ENCODE results near the gene FAM200C. TPM values are rescaled to one million over a fixed set of nuclear protein-coding genes. Genes with fewer than 3 reads are reported as not detected.

FAM200C gene
- total and polyA plus RNA-seq, 7 donors, result 0.54 to 8.5 (median 1.4) TPM

DNA sequence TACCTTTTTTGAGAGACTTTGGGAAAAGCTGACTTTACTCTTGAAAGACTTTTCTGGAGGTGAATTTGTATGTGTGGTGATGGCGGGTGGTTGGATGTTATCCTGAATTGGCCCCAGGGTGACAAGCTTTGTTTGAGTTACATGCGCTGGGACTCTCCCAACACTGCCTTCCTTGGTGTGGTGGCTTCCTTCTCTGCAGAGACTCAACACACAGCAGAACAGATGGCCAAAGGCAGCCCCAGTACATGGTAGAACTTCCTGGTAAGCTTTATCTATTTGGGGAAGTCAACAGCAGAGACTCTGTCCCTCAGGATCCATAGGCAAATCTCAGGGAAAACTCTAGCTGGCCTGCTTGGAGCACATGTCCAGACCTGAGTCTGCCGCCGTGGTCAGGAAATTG lies 47.5 kb downstream of the FAM200C start:
- no peak overlapping the region for H3K4me3 ChIP-seq
- intact Hi-C loops (cut with DNase I), result no loop called here
- H3K9me3 ChIP-seq, result no peaks in the 10 kb centered on the region
- whole genome bisulfite sequencing, 3 donors, result 80 to 92% (median 86%) methylated on average over 4 of the region's 4 CpGs
- no peak for DNase-seq
- H3K36me3 ChIP-seq (ENCODE audit: insufficient read depth in 1 of 2, low read depth in 1 of 2), result no peaks in the 10 kb centered on the region
- H3K4me1 ChIP-seq, result peaks cover 13% of the 10 kb centered on the region
- no peak for ATAC-seq
- no peak overlapping the region for H3K27ac ChIP-seq
- no peaks in the 10 kb centered on the region for H3K27me3 ChIP-seq (ENCODE audit: insufficient read depth in 3 of 3, low read length in 2 of 3)
- TF ChIP-seq, protein P1, sequence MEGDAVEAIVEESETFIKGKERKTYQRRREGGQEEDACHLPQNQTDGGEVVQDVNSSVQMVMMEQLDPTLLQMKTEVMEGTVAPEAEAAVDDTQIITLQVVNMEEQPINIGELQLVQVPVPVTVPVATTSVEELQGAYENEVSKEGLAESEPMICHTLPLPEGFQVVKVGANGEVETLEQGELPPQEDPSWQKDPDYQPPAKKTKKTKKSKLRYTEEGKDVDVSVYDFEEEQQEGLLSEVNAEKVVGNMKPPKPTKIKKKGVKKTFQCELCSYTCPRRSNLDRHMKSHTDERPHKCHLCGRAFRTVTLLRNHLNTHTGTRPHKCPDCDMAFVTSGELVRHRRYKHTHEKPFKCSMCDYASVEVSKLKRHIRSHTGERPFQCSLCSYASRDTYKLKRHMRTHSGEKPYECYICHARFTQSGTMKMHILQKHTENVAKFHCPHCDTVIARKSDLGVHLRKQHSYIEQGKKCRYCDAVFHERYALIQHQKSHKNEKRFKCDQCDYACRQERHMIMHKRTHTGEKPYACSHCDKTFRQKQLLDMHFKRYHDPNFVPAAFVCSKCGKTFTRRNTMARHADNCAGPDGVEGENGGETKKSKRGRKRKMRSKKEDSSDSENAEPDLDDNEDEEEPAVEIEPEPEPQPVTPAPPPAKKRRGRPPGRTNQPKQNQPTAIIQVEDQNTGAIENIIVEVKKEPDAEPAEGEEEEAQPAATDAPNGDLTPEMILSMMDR (IDR thresholded peaks at IDR 0.05), result no peak

DNA sequence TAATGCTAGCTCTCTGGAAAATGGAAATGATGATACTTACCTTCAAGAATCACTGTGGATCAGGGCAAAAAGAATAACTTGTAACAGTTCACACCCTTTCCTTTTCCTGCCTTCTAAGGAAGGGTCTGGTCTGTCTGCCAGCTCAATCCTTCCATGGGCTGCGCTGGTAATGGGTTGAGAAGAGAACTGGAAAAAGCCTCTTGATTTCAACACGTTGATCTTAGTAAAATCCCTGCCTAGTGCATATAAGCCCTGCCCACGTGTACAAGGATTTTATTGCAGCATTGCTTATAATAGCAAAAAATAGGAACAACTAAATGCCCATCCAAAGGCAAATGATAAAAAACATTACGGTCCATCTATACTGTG lies 49.9 kb downstream of the FAM200C start:
- no peak overlapping the region for H3K27ac ChIP-seq
- TF ChIP-seq, protein P1 (IDR thresholded peaks at IDR 0.05), result no peak
- H3K9me3 ChIP-seq, result no peaks in the 10 kb centered on the region
- ATAC-seq, result no peak
- no peaks in the 10 kb centered on the region for H3K36me3 ChIP-seq (ENCODE audit: insufficient read depth in 1 of 2, low read depth in 1 of 2)
- WGBS, 3 donors, result 64 to 71% (median 68%) methylated on average over 4 of the region's 4 CpGs
- H3K27me3 ChIP-seq (ENCODE audit: insufficient read depth in 3 of 3, low read length in 2 of 3), result no peaks in the 10 kb centered on the region
- peaks cover 8% of the 10 kb centered on the region for H3K4me1 ChIP-seq
- no peak overlapping the region for H3K4me3 ChIP-seq
- intact Hi-C loops (cut with DNase I), result loop anchor here (5.0 kb wide), 2 partner anchors 268 to 328 kb away; no protein-coding TSS in a partner anchor
- DNase-seq, result no peak

DNA sequence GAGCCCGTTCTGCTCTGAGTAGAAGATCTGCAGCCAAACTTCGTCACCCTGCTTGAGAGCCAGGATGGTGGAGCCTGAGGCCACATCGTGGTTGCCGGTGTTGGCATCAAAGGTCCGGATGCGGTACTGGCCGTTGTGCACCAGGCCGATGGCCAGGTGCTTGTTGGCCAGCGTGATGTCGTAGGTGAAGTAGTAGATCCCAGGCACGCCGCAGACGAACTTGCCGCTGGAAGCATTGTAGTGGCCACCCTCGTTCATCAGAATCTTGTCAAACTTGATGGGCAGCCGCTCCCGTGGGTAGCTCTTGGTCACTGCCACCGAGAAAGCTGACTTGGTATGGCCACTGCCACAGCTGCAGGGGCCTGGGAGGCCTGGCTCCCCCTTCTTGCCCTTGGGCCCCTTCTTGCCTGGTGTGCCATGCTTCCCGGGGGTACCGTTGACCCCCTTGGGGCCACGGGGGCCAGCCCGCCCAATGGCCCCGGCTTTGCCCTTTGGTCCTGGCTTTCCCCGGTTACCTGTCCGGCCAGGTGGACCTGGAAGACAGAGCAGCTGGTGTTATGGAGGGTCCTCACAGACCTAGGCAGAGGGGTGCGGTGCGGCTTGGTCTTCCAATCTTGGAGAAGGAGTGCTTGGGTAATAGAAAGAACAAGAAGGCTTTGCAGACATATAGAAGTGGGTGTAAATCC lies 50.5 kb downstream of the FAM200C start:
- H3K9me3 ChIP-seq, result no peaks in the 10 kb centered on the region
- TF ChIP-seq, protein P1 (IDR thresholded peaks at IDR 0.05), result no peak
- H3K4me1 ChIP-seq, result peaks cover 8% of the 10 kb centered on the region
- no peak overlapping the region for H3K27ac ChIP-seq
- ATAC-seq, result no peak
- 93 to 95% (median 95%) methylated on average over 27 of the region's 27 CpGs for WGBS, 3 donors
- no peaks in the 10 kb centered on the region for H3K27me3 ChIP-seq (ENCODE audit: insufficient read depth in 3 of 3, low read length in 2 of 3)
- no peak for DNase-seq
- intact Hi-C loops (cut with DNase I), result loop anchor here (5.0 kb wide), 2 partner anchors 267 to 327 kb away; no protein-coding TSS in a partner anchor
- no peak overlapping the region for H3K4me3 ChIP-seq
- no peaks in the 10 kb centered on the region for H3K36me3 ChIP-seq (ENCODE audit: insufficient read depth in 1 of 2, low read depth in 1 of 2)

DNA sequence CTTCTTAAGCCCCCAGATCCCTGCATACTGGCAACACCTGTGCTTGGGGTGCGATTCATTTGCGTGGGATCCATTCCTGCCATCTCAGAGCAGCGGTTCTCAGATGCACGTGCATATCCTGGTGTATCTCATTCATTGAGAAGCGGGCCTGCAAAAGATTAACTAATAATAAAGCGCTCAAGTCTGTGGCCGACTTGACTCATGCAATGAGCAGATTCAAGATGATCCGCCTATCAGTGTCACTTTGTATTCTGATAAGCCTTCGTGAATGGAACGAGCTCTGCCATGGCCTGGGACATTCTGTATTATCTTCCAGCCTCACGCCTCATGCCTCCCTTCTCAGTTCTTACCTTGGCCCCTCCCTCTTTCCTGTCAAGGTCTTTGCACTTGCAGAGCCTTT lies 51.8 kb downstream of the FAM200C start:
- Histone ChIP-seq H3K4me1 (no peaks in the 10 kb centered on the region), H3K36me3 (ENCODE audit: insufficient read depth in 1 of 2, low read depth in 1 of 2) (no peaks in the 10 kb centered on the region), H3K4me3 (no peak overlapping the region), H3K9me3 (no peaks in the 10 kb centered on the region), H3K27me3 (ENCODE audit: insufficient read depth in 3 of 3, low read length in 2 of 3) (no peaks in the 10 kb centered on the region), H3K27ac (no peak overlapping the region)
- ATAC-seq, result no peak
- TF ChIP-seq, protein P1 (IDR thresholded peaks at IDR 0.05), result no peak
- WGBS, 3 donors, result 78 to 85% (median 84%) methylated on average over 11 of the region's 11 CpGs
- no peak for DNase-seq
- intact Hi-C loops (cut with DNase I), result loop anchor here (5.0 kb wide), 2 partner anchors 266 to 326 kb away; no protein-coding TSS in a partner anchor

All from psoas muscle (tissue), 8 donors.